GM12878 (cell line): Measurements from ENCODE around the gene CYBC1. TPM values are rescaled to one million over a fixed set of nuclear protein-coding genes. Genes with fewer than 3 reads are reported as not detected.
A peak's percentile ranks its signal among the peaks of the same experiment; 100 is the strongest.

Experiments used
- ATAC-seq: fragments of 200-7000 bp; cut with Tn5 transposase; 3 replicates; pipeline ENCODE4 v1.9.1; 2020; ENCODE audit warnings: mild to moderate bottlenecking, moderate library complexity
- BruUV-seq: library from RNA; stranded (reverse); fragments of 400-500 nt; replicated peaks from 2 replicates; lab custom pipeline; 2021; lab: Mats Ljungman, UMichigan
- CTCF ChIA-PET: fragments of 300-600 bp; sonication (Branson Sonifier 250); formaldehyde crosslinking; extraction: SDS; loops from one replicate; lab custom pipeline; 2021; ENCODE audit warnings: inconsistent platforms; lab: Yijun Ruan, JAX
- POLR2A ChIA-PET: fragments of 350-600 bp; formaldehyde crosslinking; extraction: SDS; loops from one replicate; lab custom pipeline; 2021; ENCODE audit warnings: inconsistent platforms; lab: Charles Lee
- RAD21 ChIA-PET: fragments of 300-600 bp; sonication (Branson Sonifier 250); formaldehyde crosslinking; loops from one replicate; lab custom pipeline; 2023; ENCODE audit warnings: antibody characterized with exemption; ENCODE audit not compliant: unreplicated experiment; lab: Charles Lee
- SMC1A ChIA-PET: fragments of 300-600 bp; sonication (Branson Sonifier 250); formaldehyde crosslinking; loops from one replicate; lab custom pipeline; 2023; ENCODE audit not compliant: unreplicated experiment, uncharacterized antibody; lab: Charles Lee
- DNase-seq: peaks from one replicate; pipeline ENCODE4 v3.0.0-alpha.2; 2011; ENCODE audit warnings: low read depth, low spot score
- FAIRE-seq: peaks from 3 replicates; lab custom pipeline; 2011; peaks lifted over from hg19 to GRCh38; lab: Jason Lieb, UNC
- H2AFZ ChIP-seq: 2 replicates; pipeline ENCODE4 v1.6.0; 2011; ENCODE audit warnings: low read depth, low read length, control low read depth; ENCODE audit not compliant: control insufficient read depth
- H3K27ac ChIP-seq: 2 replicates; pipeline ENCODE4 v1.5.1; 2011; ENCODE audit warnings: control low read depth; ENCODE audit not compliant: control insufficient read depth, insufficient read depth
- H3K27me3 ChIP-seq, 2 experiments: replicated peaks in 1 of 2; 2 replicates each; pipeline versions ENCODE4 v1.6.0 to v1.6.1; 2011; ENCODE audit warnings: low read length in 1 of 2; ENCODE audit not compliant: control insufficient read depth in 2 of 2, insufficient read depth in 2 of 2
- H3K36me3 ChIP-seq, 2 experiments: 2 replicates each; pipeline ENCODE4 v1.5.1; 2011; ENCODE audit warnings: low read length in 1 of 2; ENCODE audit not compliant: control insufficient read depth in 2 of 2, insufficient read depth in 2 of 2
- H3K4me1 ChIP-seq: 2 replicates; pipeline ENCODE4 v1.6.1; 2011; ENCODE audit warnings: mild to moderate bottlenecking, low read length, moderate library complexity, mixed read lengths; ENCODE audit not compliant: control insufficient read depth, insufficient read depth
- H3K4me2 ChIP-seq: 2 replicates; pipeline ENCODE4 v1.6.0; 2011; ENCODE audit warnings: control low read depth; ENCODE audit not compliant: control insufficient read depth, insufficient read depth
- H3K4me3 ChIP-seq: fragments of 200-600 bp; sonication (generic); 2 replicates; pipeline ENCODE4 v1.5.1; 2016
- H3K79me2 ChIP-seq: 2 replicates; pipeline ENCODE4 v1.6.0; 2011; ENCODE audit warnings: low read length; ENCODE audit not compliant: control insufficient read depth, insufficient read depth
- H3K9ac ChIP-seq: 2 replicates; pipeline ENCODE4 v1.8.0; 2011; ENCODE audit warnings: low read length, control low read depth, mixed read lengths; ENCODE audit not compliant: control insufficient read depth, insufficient read depth
- H3K9me3 ChIP-seq: replicated peaks from 3 replicates; pipeline ENCODE4 v1.5.1; 2011; ENCODE audit warnings: mild to moderate bottlenecking, low read length; ENCODE audit not compliant: control insufficient read depth, insufficient read depth
- H4K20me1 ChIP-seq: 2 replicates; pipeline ENCODE4 v1.6.0; 2011; ENCODE audit not compliant: control insufficient read depth, insufficient read depth
- CREM ChIP-seq: IDR thresholded peaks from 2 replicates; pipeline ENCODE4 v1.6.1; 2014; ENCODE audit warnings: antibody characterized with exemption, low read depth
- E2F8 ChIP-seq: fragments of 450-650 bp; IDR thresholded peaks from 2 replicates; pipeline ENCODE4 v1.6.1; 2018; ENCODE audit warnings: mild to moderate bottlenecking, low read depth, moderate library complexity; ENCODE audit not compliant: partially characterized antibody
- EED ChIP-seq: sonication (generic); IDR thresholded peaks from 2 replicates; pipeline ENCODE4 v1.6.1; 2016; ENCODE audit warnings: antibody characterized with exemption, low read depth
- ETV6 ChIP-seq, 2 experiments: fragments of 450-650 bp in 1 of 2; IDR thresholded peaks in 1 of 2; conservative IDR thresholded peaks in 1 of 2; 2 replicates each; pipeline ENCODE4 v1.6.1; 2014; ENCODE audit warnings: antibody characterized with exemption in 1 of 2, borderline replicate concordance in 1 of 2, low read depth in 1 of 2, mild to moderate bottlenecking in 1 of 2, moderate library complexity in 1 of 2
- FOXK2 ChIP-seq: fragments of 450-650 bp; IDR thresholded peaks from 2 replicates; pipeline ENCODE4 v1.6.1; 2017; ENCODE audit warnings: mild to moderate bottlenecking, moderate library complexity
- IKZF2 ChIP-seq, 2 experiments: fragments of 450-650 bp; IDR thresholded peaks; 2 replicates each; pipeline ENCODE4 v1.6.1; 2017; ENCODE audit warnings: mild to moderate bottlenecking in 2 of 2, moderate library complexity in 2 of 2
- MTA3 ChIP-seq: IDR thresholded peaks from 2 replicates; pipeline ENCODE4 v1.6.1; 2012; ENCODE audit warnings: low read length, inconsistent platforms, borderline replicate concordance
- NBN ChIP-seq: fragments of 450-650 bp; IDR thresholded peaks from 2 replicates; pipeline ENCODE4 v1.6.1; 2016
- POLR2A ChIP-seq: IDR thresholded peaks from 2 replicates; pipeline ENCODE4 v1.6.1; 2011; ENCODE audit warnings: low read depth, mild to moderate bottlenecking, low read length
- SMAD5 ChIP-seq: IDR thresholded peaks from 2 replicates; pipeline ENCODE4 v1.6.1; 2016; ENCODE audit warnings: antibody characterized with exemption, low read depth
- SMARCA5 ChIP-seq: fragments of 450-650 bp; IDR thresholded peaks from 2 replicates; pipeline ENCODE4 v1.6.1; 2017; ENCODE audit warnings: mild to moderate bottlenecking
- SPI1 ChIP-seq: IDR thresholded peaks from 2 replicates; pipeline ENCODE4 v1.6.1; 2011; ENCODE audit warnings: low read depth, mild to moderate bottlenecking, low read length, moderate library complexity, borderline replicate concordance; ENCODE audit not compliant: insufficient read depth
- TBL1XR1 ChIP-seq: IDR thresholded peaks from 2 replicates; pipeline ENCODE4 v1.6.1; 2012; ENCODE audit warnings: low read depth, low read length, improper control_type of control experiment
- TCF12 ChIP-seq: IDR thresholded peaks from 2 replicates; pipeline ENCODE4 v1.6.1; 2011; ENCODE audit warnings: low read depth, mild to moderate bottlenecking, low read length
- YY1 ChIP-seq: IDR thresholded peaks from 2 replicates; pipeline ENCODE4 v1.6.1; 2011; ENCODE audit warnings: low read depth, mild to moderate bottlenecking, low read length
- ZBTB40 ChIP-seq: fragments of 450-650 bp; IDR thresholded peaks from 2 replicates; pipeline ENCODE4 v1.6.1; 2016; ENCODE audit warnings: mild to moderate bottlenecking, moderate library complexity, borderline replicate concordance
- ZNF622 ChIP-seq: fragments of 450-650 bp; IDR thresholded peaks from 2 replicates; pipeline ENCODE4 v1.6.1; 2017; ENCODE audit warnings: mild to moderate bottlenecking, inconsistent platforms
- WGBS: methylation state at CpG from one replicate; pipeline ENCODE4 v1.1.6; 2016; ENCODE audit warnings: low lambda C conversion rate; ENCODE audit not compliant: insufficient replicate concordance, insufficient coverage; ENCODE audit errors: missing lambda C conversion rate; 5-methylcytosine and 5-hydroxymethylcytosine counted together
- in situ Hi-C: fragments of 300-500 bp; cut with MboI; formaldehyde crosslinking; loops from 9 replicates; pipeline ENCODE4 v1.14.3; 2018; ENCODE audit warnings: mixed read lengths
- intact Hi-C: fragments of 100-400 bp; cut with micrococcal nuclease; formaldehyde crosslinking; loops from one replicate; pipeline ENCODE4 v1.14.2; 2022; ENCODE audit not compliant: unreplicated experiment
- polyA plus RNA-seq, 11 experiments: library from polyadenylated mRNA; depleted of rRNA in 4 of 11; unstranded in 6 of 11; stranded (reverse) in 5 of 11; fragments of >200 nt; fragmentation: Nextera tagmentation in 4 of 11; fragmentation: Illumina TruSeq in 1 of 11; extraction: Ambion mirVana in 4 of 11; extraction: Trizol in 1 of 11; gene quantifications; 1 replicate in 1 of 11; 2 replicates in 10 of 11; pipeline versions ENCODE4 v1.2.1 to v1.2.3, GENCODE V29; 2011 to 2016; ENCODE audit warnings: inconsistent platforms in 2 of 11, missing spikeins in 2 of 11, low read depth in 1 of 11
- total RNA-seq, 4 experiments: library from RNA; depleted of rRNA in 3 of 4; stranded (reverse); fragments of >200 nt in 3 of 4; fragmentation: Illumina TruSeq in 1 of 4; extraction: Trizol in 1 of 4; gene quantifications; 2 replicates each; pipeline versions ENCODE4 v1.2.1 to v1.2.3, GENCODE V29; 2013 to 2021

The CYBC1 gene
- total and polyA plus RNA-seq, 10 of the 15 experiments (the other 5 are each of a cell fraction or from before 2014, with no cell fraction given), result 4.2 to 162 (median 133) TPM

GRCh38 chr17:82449131-82449882 is 1.2 kb downstream of the CYBC1 start:
- DNase-seq, result peak; percentile 65
- no TSS peak for BruUV-seq
- Histone ChIP-seq H3K79me2 (peaks cover 41% of the 10 kb centered on the region), H4K20me1 (no peaks in the 10 kb centered on the region; the same call in none of the 2 replicates), H3K4me1 (peaks cover 4% of the 10 kb centered on the region), H3K27me3 (no peaks in the 10 kb centered on the region), H3K9ac (peak overlapping the region; percentile 87), H3K9me3 (no peaks in the 10 kb centered on the region; the same call in 2 of the 3 replicates), H2AFZ (peak overlapping the region; percentile 30), H3K27ac (peak overlapping the region; percentile 97), H3K4me2 (peak overlapping the region; percentile 84), H3K36me3 (peaks cover 10 to 18% of the 10 kb centered on the region in 2 experiments), H3K4me3 (peak overlapping the region; percentile 93)
- POLR2A ChIA-PET, result interaction anchor here (0.5 to 2.3 kb wide), 14 partner anchors 8 to 557 kb away, joined by 3 to 16 read pairs (median 3); partner anchors contain the start of genes DCXR, NARF and OGFOD3
- SMC1A ChIA-PET, result interaction anchor here (1.0 to 1.4 kb wide), 3 partner anchors 8 to 96 kb away, joined by 3 to 8 read pairs (median 6); partner anchors contain the start of gene OGFOD3
- intact Hi-C loops (loop anchor here (1.0 to 5.0 kb wide), 2 partner anchors 9 to 103 kb away; partner anchors contain the start of gene NARF), in situ Hi-C loops (no loop called here)
- under 1% methylated on average over 30 of the region's 30 CpGs for WGBS
- CTCF ChIA-PET, result interaction anchor here (0.6 to 1.9 kb wide), 11 partner anchors 11 to 104 kb away, joined by 3 to 12 read pairs (median 4); no protein-coding TSS in a partner anchor
- peak; percentile 98 for FAIRE-seq
- RAD21 ChIA-PET, result interaction anchor here (0.9 to 1.4 kb wide), 7 partner anchors 8 to 105 kb away, joined by 3 to 4 read pairs (median 3); no protein-coding TSS in a partner anchor
- ATAC-seq, result peak; percentile 87
- TF ChIP-seq NBN, result peak; percentile 96
- no peak; the same call in 1 of the 2 replicates for TF ChIP-seq MTA3
- peak; percentile 41; the same call in 1 of the 2 replicates for TF ChIP-seq SMARCA5
- peak; percentile 93 for TF ChIP-seq YY1
- TF ChIP-seq CREM, result peak; percentile 92
- TF ChIP-seq SPI1, result peak; percentile 99
- peak; percentile 77 to 79; a peak in 3 of 4 replicates for TF ChIP-seq IKZF2 (IDR thresholded peaks at IDR 0.05)
- peak; percentile 65; the same call in 1 of the 2 replicates for TF ChIP-seq SMAD5
- TF ChIP-seq ZBTB40, result peak; percentile 21; the same call in 1 of the 2 replicates
- peak; percentile 72 for TF ChIP-seq EED
- TF ChIP-seq E2F8, result peak; percentile 86
- peak; percentile 92 for TF ChIP-seq POLR2A
- no peak for TF ChIP-seq ZNF622
- TF ChIP-seq ETV6 (conservative IDR thresholded peaks at IDR 0.05 in 1 of 2, IDR thresholded peaks at IDR 0.05 in 1 of 2; ENCODE audit: borderline replicate concordance in 1 of 2, low read depth in 1 of 2), result peak in 1 of 2 experiments; percentile 94; a peak in 2 of 4 replicates
- TF ChIP-seq TCF12, result peak; percentile 97
- no peak; the same call in 1 of the 2 replicates for TF ChIP-seq FOXK2
- peak; percentile 64 for TF ChIP-seq TBL1XR1
